Kidney capillary endothelial cell (primary cell): ENCODE measurements around the gene NPEPL1.

Source experiments
- DNase-seq: peaks from one replicate; pipeline ENCODE4 v3.0.0-alpha.2; 2018; ENCODE audit warnings: low spot score

The NPEPL1 gene

DNA sequence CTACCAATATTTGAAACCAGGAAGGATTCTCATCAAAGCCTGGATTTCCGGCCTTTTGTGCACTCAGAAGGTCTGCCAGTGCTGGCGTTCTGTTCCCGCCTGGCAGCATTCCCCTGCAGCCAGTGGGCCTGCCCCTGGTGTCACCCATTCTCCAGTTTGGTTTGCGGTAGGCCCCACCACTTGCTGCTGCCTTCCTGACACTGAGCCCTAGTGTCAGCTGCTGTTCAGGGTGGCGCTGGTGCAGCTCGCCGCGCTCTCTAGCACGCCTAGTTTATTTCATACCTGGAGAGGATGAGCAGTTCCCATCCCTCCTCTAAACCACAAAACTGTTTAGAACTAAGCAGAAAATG lies 9.5 kb downstream of the NPEPL1 start:
- no peak for DNase-seq

DNA sequence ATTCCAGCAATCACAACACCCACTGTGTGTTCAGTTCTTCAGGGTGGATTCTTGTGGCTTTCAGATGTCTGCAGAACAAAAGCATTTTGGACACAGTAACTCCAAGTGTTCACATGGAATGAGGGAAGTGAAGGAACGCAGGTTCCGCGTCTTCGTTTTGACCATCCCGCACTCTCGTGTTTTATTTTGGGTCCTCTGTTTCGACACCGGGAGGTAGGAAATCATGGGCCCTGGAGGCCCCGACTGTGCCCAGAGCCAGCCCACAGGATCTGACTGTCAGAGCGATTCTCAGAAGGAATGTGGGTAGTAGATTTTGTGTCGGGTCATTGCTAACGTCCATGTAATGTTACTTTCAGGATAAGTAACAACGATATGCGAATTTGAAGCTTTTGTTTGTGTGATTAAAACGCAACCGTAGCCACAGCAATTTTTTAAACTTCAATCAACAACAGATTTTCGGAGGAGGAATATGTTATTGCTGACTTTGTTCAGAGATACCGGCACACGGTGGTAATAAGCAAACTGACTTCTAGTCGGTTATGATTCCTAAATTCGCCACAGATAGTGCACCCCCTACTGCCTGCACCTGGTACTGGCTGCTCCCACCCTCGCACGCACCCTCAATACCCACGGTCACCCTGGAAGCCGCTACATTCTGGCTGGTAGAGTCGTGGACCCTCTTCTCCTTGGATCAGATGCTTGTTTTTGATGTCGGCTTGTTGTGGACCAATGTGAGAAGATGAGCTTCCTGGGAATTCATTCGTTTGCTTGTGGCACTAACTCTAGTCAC lies 10.5 kb downstream of the NPEPL1 start:
- DNase-seq = no peak

DNA sequence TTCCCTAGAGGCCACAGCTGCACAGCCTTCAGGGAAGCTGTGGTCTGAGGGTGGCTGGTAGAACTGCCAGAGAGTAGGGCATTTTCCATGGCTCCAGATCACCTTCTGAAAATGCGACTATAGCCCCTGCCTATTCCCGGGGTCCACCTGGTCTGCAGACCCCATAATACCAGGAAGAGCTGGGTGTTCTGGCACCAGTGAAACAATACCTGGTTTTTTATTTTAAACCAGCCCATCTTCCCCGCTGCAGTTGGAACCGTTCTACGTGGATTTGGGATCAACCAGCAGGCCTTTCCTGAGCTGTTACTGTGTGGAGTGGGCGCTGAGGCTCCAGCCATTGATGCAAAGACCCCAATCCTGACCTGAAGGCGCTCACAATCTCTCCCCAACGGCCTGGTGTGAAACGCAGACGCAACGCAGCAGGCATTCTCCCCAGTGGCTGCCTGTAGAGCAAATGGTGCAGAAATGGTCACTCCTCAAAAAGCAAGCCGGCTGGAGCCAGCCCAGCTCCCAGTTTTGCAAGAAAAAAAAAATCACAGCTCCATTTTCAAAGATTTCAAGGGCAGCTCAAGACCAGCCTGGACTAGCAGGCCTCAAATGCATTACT lies 11.3 kb downstream of the NPEPL1 start:
- DNase-seq = no peak

DNA sequence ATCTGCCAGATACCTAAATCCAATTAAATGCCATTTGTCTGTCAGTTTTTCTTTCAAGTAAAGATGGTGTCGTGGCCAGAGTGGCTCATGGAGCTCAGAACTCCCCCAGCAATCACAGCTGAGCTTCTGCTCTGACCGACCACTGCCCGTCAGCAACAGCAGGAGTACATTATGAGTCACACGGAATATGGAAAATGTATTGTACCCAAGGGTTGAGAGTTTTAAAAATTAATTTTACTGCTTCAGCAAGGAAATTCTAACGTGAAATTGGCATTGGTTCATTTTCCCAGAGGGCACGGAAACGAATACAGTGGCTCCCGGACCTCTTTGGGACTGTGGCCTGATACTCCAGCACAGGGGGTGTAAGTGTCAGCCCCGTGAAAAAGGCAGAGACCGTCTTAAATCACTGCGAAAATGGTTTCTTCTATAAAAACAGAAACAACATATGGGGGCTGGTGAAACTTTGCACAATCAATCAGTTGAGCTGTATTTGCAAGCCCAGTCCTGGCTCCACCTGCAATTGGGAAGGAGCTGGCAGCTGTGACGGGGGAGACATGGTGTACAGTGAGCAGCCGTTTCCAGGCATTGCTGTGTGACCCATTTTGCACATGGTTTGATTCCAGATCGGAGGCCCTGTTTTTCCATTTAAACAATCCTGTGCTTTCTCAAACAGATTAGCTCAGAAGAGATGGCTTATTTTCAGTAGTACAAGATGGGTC lies 12.8 kb downstream of the NPEPL1 start:
- DNase-seq = no peak

DNA sequence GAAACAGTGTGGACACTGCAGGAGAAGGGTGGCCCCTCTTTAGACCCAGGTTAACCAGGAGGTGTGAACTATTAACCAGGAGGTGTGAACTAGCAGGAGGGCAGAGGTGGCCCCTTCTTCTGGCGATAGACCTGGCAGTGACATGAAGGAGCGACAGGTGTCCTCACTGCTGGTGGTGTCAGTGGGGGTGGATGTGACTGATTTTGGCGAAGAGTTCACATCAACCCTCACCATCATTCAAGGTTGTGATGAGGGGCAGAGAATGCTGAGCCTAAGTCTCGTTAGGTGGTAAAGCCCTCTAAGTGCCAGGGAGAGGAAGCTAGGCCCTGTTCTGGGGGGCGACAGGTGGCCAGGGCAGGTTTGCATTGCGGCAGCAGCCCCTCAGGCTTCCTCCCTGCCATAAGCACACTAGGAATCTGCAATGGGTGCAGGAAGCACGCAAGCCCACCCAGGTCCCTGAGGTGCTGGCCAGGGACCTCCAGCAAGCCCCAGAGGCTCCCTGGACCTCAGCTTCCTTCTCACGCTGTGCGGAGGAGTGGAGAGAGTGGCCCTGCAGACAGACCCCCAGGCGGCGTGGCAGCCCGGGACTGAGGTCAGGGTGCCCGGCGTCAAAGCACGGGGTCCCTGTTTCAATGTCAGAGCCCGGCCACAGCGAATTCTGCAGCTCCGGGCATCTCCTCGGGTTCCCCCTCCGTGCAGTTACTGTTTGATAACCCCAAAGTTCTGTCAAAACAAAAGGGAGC lies 13.7 kb downstream of the NPEPL1 start:
- DNase-seq = no peak

DNA sequence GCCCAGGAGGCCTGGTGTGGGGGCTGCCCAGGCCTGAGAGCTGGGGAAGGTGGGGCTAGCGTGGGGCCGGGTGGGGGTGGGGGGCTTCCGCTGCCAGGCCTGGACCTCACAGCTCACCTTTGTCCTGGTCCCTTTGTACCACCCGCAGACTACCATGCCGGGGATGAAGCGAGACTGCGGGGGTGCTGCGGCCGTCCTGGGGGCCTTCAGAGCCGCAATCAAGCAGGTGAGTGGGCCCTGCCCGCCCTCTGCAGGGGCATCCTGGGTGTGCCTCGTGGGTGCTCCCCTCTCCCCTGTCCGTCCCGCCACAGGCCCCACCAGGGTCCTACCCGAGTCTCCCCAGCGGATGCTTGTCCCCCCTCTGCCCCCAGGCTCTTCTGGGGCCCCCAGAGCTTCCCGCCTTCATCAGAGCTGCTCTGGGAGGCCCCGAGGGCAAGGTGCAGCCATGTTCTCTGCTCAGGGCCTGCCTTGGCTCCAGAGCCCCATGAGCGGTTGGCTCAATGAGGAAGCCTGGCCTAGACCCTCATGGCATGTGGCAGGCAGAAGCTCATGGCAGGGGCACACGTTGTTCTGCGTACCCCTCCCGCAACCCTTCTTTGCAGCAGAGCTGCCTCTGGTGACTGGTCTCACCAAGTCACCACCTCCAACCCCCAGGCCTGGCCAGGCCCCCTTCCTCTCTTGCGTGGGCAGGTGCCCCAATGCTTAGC lies 14.5 kb downstream of the NPEPL1 start:
- DNase-seq = no peak

DNA sequence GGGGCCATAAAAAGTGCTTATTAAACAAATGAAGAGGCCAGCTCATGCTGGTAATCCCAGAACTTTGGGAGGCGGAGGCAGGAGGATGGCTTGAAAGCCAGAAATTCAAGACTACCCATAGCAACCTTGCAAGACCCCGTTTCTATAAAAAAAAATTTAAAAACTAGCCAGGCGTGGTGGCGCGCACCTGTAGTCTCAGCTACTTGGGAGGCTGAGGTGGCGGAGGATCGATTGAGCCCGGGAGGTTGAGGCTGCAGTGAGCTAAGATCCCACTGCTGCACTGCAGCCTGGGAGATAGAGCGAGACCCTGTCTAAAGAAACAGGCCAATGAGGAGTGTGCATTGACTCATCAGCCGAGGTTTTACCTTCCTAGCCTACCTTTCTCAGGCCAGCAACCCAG lies 15.2 kb downstream of the NPEPL1 start:
- DNase-seq = no peak

DNA sequence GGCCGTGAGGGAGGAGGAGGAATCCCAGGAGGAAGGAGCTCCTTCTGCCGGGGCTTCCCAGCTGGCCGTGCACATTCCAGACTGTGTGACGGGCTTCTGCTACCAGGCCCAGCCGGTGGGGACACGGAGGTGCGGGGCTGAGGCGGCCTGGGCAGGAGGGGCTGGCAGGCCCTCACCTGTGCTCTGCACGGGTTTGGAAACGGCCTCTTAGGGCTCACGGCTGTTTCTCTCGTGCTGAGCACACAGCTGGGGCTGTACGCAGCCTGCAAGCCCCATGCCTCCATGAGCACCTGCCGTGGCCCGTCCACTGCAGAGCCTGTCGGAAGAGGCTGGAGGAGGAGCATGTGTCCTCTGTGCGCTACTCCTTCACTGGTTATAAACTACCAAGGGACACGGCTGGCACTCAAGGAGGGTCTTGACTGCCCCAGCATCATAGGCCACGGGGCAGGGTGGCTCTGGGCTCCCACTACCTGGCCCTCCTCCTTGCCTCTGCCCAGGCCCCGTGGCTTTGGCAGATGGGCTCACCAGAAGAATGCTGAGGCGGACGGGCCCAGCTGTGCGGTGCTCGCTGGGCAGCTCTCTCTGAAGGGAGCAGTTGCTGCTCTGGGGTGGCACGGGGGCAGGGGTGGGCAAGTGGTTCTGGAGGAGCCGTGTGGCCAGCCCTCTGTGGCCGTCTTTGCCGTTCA lies 15.8 kb downstream of the NPEPL1 start:
- DNase-seq = no peak

DNA sequence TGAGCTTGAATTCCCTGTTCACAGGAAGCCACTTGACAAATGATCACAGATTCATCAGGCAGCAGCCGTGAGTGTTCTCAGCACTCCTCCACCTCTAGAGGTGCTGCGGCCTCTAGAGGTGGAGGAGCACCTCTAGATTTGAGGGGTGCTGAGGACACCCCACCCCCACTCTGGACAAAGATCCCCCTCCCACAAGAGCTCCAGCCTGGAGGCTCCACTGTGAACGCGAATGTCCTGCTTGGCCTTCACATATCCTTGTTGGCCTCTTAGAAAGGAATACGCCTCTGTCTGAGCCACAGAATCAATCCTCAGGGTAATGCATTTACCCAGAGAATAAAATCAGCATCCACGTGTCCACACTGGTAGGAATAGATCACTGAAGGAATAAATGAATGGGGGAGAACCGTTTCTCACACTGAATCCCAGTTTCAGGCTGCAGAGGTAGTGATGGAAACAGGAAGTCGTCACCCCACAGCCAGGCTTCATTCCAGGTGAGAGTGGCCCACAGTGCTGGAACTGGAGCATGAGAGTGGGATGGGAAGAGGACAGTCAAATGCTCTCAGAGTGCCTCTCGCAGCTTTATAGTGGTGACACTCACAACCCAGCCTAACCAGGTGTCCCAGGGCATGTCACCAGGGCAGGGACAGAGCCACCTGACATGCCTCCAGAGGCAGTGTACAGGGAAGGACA lies 16.6 kb downstream of the NPEPL1 start:
- no peak for DNase-seq

DNA sequence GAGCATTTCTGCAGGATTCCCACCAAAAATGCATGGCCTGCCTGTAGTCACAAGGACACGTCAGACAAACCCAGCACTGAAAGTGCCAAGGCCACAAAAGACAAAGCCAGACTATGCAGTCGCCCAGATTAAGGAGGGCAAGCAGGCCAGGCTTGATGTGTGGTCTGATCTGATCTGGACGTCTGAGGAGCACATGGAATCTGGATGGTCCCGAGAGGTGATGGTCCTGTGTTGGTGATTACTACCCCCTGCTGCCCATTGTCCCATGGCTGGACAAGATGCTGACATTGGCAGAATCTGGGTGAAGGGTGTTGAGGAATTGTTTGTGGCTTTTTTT lies 17.1 kb downstream of the NPEPL1 start:
- no peak for DNase-seq

DNA sequence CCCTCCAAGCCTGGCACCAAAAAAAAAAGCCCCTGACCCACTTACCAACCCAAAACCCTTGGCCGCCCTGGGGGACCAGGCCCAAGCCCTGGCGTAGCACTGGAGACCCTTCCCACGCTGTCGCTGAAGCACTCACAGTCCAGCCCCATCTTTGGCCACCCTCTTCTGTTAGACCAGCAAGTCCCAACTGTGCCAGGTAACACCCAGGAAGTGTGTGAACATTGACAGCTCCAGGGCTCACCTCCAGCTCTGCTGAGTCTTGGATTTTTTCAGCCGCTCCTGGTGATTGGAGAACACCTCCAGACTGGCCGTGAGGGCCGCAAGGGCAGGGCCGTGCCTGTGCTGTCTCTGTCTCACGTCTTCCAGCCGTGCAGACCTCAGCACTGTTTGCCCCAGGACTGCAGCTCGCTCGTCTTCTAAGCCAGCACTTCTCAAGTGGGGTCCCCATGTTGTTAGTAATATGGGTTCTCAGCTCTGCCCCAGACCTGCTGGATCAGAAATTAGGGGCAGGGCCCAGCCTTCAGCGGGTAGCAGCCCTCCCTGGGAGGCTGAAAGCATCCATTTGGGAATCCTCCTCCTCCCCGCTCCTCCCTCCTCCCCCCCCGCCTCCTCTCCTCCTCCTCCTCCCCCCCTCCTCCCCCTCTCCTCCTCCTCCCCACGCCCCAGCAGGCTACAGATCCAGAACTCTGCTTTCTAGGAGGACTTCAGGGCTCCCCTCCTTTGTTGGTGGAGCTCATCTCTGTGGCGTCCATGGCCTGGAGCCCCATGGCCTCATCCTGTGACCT lies 18.1 kb downstream of the NPEPL1 start:
- DNase-seq = no peak

DNA sequence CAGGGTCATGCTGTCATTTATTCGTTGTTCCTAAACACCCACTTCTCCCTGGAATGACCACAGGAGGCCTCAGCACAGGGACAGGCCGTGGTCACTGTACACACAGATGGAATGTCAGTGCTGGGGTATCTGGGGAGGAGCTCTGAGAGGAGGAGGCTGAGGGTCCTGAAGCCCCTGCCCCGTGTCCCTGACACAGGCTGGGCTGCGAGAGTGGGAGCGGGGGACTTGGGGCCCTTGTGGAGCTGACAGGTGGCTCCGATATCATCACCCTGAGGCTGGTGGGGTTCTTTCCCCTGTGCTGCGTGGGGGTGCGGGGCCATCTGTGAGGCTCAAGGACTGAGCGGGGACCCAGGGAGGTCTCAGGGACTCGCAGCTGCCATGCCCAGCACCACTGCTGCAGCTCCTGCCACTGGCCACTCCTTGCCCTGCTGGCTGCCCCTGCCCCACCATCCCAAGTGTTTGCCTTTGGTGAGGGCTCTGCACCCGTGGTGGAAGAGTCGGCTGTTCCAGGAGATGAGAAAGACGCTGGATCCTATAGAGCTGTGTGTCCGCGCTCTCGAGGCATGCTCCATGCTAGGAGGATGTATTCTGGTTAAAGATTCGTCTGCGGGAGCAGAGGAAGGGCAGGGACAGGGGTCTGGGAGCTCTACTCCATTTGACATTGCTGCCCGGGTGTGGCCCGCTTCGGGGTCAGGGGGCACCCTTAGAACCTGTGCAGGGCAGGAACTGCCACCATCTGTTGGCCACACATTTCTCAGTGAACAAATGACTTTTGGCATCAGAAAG lies 18.9 kb downstream of the NPEPL1 start:
- DNase-seq = no peak

DNA sequence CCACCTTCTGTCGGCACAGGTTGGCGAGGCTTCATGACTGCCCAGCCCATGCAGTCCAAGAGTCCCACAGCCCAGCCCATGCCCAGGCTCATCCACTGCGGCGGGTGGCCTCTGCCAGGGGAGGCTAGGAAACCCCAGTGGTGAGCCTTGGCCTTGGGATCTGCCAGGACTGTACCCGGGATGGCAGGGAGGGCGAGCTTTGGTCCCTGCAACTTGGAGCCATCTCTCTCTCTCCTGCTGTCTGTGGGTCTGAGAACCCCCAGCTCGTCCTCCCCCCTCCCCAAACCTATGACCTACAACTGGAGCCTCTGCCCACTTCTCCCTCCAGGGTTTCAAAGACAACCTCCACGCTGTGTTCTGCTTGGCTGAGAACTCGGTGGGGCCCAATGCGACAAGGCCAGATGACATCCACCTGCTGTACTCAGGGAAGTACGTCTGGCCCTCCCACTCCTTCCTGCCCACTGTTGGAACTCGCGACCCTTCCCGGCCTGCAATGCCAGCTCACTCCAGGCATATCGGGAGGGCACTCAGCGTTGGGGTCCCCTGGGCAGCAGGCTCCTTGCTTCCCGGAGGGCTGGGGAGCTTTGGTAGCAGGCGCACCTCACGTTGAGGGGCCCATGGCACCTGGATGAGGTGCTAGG lies 19.7 kb downstream of the NPEPL1 start:
- no peak for DNase-seq

DNA sequence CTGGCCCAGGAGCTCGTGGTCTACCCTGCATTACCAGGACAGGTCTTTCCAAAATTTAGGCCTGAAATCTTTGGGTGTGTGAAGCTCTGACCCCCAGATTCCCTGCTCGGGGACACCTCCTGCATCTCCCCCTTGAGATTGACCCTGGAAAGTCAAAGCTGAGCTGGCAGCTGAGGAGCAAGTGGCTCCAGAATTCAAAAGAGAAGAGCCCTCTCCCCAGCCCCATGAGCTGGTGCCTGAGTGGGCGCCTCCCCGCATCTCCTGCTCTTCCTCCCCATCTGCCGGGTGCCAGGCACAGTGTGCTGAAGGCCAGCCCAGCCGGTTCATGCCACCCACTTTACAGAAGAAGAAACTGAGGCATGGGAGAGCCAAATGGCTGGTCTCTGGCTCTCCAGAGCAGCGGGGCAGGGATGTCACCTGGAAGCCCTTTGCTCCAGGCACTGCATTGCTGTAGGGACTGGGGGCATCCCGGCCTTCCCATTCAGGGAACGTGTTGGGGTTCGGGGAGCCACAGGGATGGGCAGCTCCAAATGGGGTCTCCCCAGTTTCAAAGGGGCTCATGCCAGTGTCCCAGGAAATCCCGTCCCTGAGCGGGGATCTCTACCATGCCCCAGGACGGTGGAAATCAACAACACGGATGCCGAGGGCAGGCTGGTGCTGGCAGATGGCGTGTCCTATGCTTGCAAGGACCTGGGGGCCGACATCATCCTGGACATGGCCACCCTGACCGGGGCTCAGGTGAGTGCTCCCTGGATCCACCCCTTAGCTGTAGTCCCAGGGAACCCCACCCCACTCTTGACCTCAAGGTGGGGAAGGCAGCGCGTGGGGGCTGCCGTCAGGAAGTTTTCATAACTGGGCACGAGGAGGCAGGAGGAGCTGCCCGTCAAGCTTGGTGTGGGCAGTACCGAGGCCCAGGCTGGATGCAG lies 20.5 kb downstream of the NPEPL1 start:
- DNase-seq = no peak

DNA sequence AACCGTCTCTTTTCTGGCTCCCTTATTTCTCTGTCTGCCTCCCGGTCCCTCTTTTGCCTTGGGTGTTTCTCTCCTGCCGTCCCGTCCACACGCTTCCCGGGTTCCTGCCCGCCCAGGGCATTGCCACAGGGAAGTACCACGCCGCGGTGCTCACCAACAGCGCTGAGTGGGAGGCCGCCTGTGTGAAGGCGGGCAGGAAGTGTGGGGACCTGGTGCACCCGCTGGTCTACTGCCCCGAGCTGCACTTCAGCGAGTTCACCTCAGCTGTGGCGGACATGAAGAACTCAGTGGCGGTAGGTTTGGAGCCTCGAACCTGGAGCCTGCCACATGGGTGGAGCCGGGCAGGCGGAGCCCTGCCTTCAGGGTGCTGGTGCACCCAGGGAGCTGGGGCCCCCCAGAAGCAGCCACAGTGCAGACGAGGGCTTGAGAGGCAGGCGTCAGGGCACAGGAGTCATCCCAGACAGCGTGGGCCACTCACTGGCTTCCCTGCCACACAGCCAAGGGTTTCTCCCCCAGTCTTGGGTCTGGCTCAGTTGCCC lies 21.3 kb downstream of the NPEPL1 start:
- no peak for DNase-seq

DNA sequence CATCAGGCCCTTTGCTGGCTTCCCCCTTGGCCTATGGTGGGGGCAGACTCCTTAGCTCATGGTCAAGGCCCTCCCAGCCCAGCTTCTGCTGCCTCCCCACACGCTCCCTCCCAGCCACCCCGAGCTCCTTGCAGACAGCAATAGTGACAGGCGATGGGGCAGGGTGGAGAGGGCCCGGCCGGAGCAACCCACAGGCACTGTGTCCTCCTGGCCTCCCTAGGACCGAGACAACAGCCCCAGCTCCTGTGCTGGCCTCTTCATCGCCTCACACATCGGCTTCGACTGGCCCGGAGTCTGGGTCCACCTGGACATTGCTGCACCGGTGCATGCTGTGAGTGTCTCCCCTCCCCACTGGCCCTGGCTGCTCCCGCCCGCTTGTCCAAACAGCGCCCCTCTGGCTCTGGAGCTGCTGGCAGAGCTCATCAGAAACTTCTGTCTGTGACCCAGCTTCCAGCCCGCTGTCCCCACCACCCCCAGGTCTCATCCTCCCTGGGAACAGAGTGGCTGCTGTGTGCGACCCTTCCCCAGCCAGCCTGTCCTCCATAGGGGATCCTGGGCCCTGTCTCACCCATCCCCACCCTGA lies 21.8 kb downstream of the NPEPL1 start:
- no peak for DNase-seq

DNA sequence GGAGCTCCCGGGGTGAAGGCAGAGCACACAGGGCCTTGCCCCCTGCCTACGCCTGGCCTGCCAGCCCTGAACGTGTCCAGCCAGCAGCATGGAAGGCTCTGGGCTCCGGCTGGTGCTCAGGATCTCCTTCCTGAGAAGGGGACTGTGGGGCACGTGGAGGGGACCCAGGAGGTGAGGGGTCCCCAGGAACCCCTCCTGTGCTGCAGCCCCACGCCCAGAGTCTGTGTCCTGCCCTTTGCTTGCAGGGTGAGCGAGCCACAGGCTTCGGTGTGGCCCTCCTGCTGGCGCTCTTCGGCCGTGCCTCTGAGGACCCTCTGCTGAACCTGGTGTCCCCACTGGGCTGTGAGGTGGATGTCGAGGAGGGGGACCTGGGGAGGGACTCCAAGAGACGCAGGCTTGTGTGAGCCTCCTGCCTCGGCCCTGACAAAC lies 22.3 kb downstream of the NPEPL1 start:
- DNase-seq = no peak
